Endothelial cell of umbilical vein (primary cell): ENCODE data around the gene CPEB2. TPM values are rescaled to one million over a fixed set of nuclear protein-coding genes. Genes with fewer than 3 reads are reported as not detected.
A peak's percentile ranks its signal among the peaks of the same experiment; 100 is the strongest.

Experiments
- BruUV-seq: library from RNA; stranded (reverse); fragments of 400-500 nt; replicated peaks from 2 replicates; lab custom pipeline; 2021; lab: Mats Ljungman, UMichigan
- CTCF ChIA-PET: fragments of 300-600, 350-600 bp; sonication (Branson Sonifier 250); formaldehyde crosslinking; loops from one replicate; lab custom pipeline; 2021; ENCODE audit warnings: antibody characterized with exemption, inconsistent platforms; lab: Charles Lee
- POLR2A ChIA-PET: fragments of 300-600, 350-600 bp; sonication (Branson Sonifier 250); formaldehyde crosslinking; loops from one replicate; lab custom pipeline; 2021; ENCODE audit warnings: antibody characterized with exemption, inconsistent platforms; lab: Charles Lee
- DNase-seq: peaks from one replicate; pipeline ENCODE4 v3.0.0-alpha.2; 2011; ENCODE audit warnings: low read depth, low spot score
- FAIRE-seq: peaks from 2 replicates; lab custom pipeline; 2011; peaks lifted over from hg19 to GRCh38; lab: Jason Lieb, UNC
- H2AFZ ChIP-seq: 2 replicates; pipeline ENCODE4 v1.6.0; 2012; ENCODE audit warnings: low read depth, low read length, control low read depth, inconsistent platforms
- H3K27ac ChIP-seq: 2 replicates; pipeline ENCODE4 v1.5.1; 2011; ENCODE audit warnings: low read depth, mild to moderate bottlenecking, control low read depth, low read length, moderate library complexity; ENCODE audit not compliant: insufficient read depth
- H3K27me3 ChIP-seq, 2 experiments: 2 replicates each; pipeline versions ENCODE4 v1.6.0 to v1.6.1; 2011; ENCODE audit warnings: low read length in 2 of 2, mixed read lengths in 1 of 2; ENCODE audit not compliant: control insufficient read depth in 2 of 2, insufficient read depth in 2 of 2
- H3K36me3 ChIP-seq, 2 experiments: 2 replicates in 1 of 2; 3 replicates in 1 of 2; pipeline ENCODE4 v1.5.1; 2011; ENCODE audit warnings: low read length in 2 of 2, mild to moderate bottlenecking in 1 of 2, moderate library complexity in 1 of 2; ENCODE audit not compliant: control insufficient read depth in 2 of 2, insufficient read depth in 2 of 2; ENCODE audit errors: extremely low read depth in 1 of 2
- H3K4me1 ChIP-seq: 3 replicates; pipeline ENCODE4 v1.5.1; 2011; ENCODE audit warnings: mild to moderate bottlenecking, low read length; ENCODE audit not compliant: control insufficient read depth, insufficient read depth; ENCODE audit errors: extremely low read depth
- H3K4me2 ChIP-seq: 2 replicates; pipeline ENCODE4 v1.6.1; 2011; ENCODE audit warnings: low read length, control low read depth, mixed read lengths; ENCODE audit not compliant: insufficient read depth
- H3K4me3 ChIP-seq, 3 experiments: fragments of 200-600 bp in 1 of 3; sonication (generic), shearing (Covaris generic) in 1 of 3; replicated peaks in 1 of 3; 2 replicates each; pipeline ENCODE4 v1.5.1; 2011 to 2016; ENCODE audit warnings: control low read depth in 3 of 3, low read length in 3 of 3, mild to moderate bottlenecking in 2 of 3, inconsistent platforms in 1 of 3, low read depth in 1 of 3, moderate library complexity in 1 of 3; ENCODE audit not compliant: insufficient read depth in 1 of 3
- H3K79me2 ChIP-seq: 2 replicates; pipeline ENCODE4 v1.6.0; 2012; ENCODE audit warnings: low read length, inconsistent platforms; ENCODE audit not compliant: control insufficient read depth, insufficient read depth
- H3K9ac ChIP-seq: replicated peaks from 2 replicates; pipeline ENCODE3; 2011; ENCODE audit warnings: low read length, control low read depth; ENCODE audit not compliant: insufficient read depth; ENCODE audit errors: extremely low read depth
- H3K9me1 ChIP-seq: replicated peaks from 3 replicates; pipeline ENCODE4 v1.6.0; 2011; ENCODE audit warnings: mild to moderate bottlenecking, low read length; ENCODE audit not compliant: control insufficient read depth, insufficient read depth; ENCODE audit errors: extremely low read depth
- H3K9me3 ChIP-seq: replicated peaks from 2 replicates; pipeline ENCODE4 v1.5.1; 2012; ENCODE audit warnings: low read length, inconsistent platforms; ENCODE audit not compliant: control insufficient read depth, insufficient read depth
- H4K20me1 ChIP-seq: replicated peaks from 2 replicates; pipeline ENCODE3; 2011; ENCODE audit warnings: mild to moderate bottlenecking, low read length; ENCODE audit not compliant: control insufficient read depth, insufficient read depth; ENCODE audit errors: extremely low read depth
- EZH2 ChIP-seq: IDR thresholded peaks from 2 replicates; pipeline ENCODE4 v1.6.1; 2012; ENCODE audit warnings: borderline replicate concordance, low read depth, mild to moderate bottlenecking, moderate library complexity, low read length, inconsistent platforms; ENCODE audit not compliant: severe bottlenecking
- FOS ChIP-seq: IDR thresholded peaks from 2 replicates; pipeline ENCODE4 v1.6.1; 2011; ENCODE audit warnings: mild to moderate bottlenecking, low read length, moderate library complexity, borderline replicate concordance; ENCODE audit not compliant: insufficient read depth
- GATA2 ChIP-seq: IDR thresholded peaks from 2 replicates; pipeline ENCODE4 v1.7.0; 2011; ENCODE audit warnings: low read depth, mild to moderate bottlenecking, moderate library complexity, mixed read lengths, low read length; ENCODE audit not compliant: insufficient read length, insufficient read depth
- JUN ChIP-seq: IDR thresholded peaks from 2 replicates; pipeline ENCODE4 v1.6.1; 2011; ENCODE audit warnings: borderline replicate concordance, low read depth; ENCODE audit not compliant: insufficient read length, insufficient read depth
- MAX ChIP-seq: IDR thresholded peaks from 2 replicates; pipeline ENCODE4 v1.6.1; 2011; ENCODE audit not compliant: insufficient read depth, insufficient read length
- MYC ChIP-seq: IDR thresholded peaks from one replicate; pipeline ENCODE4 v1.6.1; 2011; ENCODE audit warnings: mild to moderate bottlenecking, low read depth, low read length
- POLR2A ChIP-seq: IDR thresholded peaks from 2 replicates; pipeline ENCODE4 v1.6.1; 2012; ENCODE audit warnings: low read depth, mild to moderate bottlenecking, control low read depth, low read length
- POLR2AphosphoS5 ChIP-seq: IDR thresholded peaks from 2 replicates; pipeline ENCODE4 v1.6.1; 2012; ENCODE audit warnings: low read depth, mild to moderate bottlenecking, control low read depth, low read length, moderate library complexity; ENCODE audit not compliant: insufficient read depth
- dilution Hi-C: fragments of 300-500 bp; cut with MboI; formaldehyde crosslinking; loops from one replicate; pipeline ENCODE4 v1.15.0; 2019; ENCODE audit warnings: low sequenced_read_pairs; ENCODE audit not compliant: extremely low pct_ligation_motif_present
- intact Hi-C: fragments of 100-400 bp; cut with micrococcal nuclease; formaldehyde crosslinking; loops from one replicate; pipeline ENCODE4 v1.10.0; 2022
- polyA plus RNA-seq, 4 experiments: library from polyadenylated mRNA; depleted of rRNA in 3 of 4; stranded (reverse) in 3 of 4; unstranded in 1 of 4; fragments of >200 nt; gene quantifications; 2 replicates each; pipeline versions ENCODE4 v1.2.1 to v1.2.3, GENCODE V29; 2011 to 2012; ENCODE audit warnings: missing spikeins in 1 of 4
- total RNA-seq: library from RNA; stranded (reverse); gene quantifications from 2 replicates; pipeline ENCODE4 v1.2.3, GENCODE V29; 2021
- TF ChIP-seq, protein P1 (sequence below), 2 donors: IDR thresholded peaks; 1 replicate in 1 of 2; 2 replicates in 1 of 2; pipeline ENCODE4 v1.5.1; 2011; ENCODE audit warnings: low read length in 2 of 2, mild to moderate bottlenecking in 2 of 2, moderate library complexity in 2 of 2, control low read depth in 1 of 2, inconsistent platforms in 1 of 2, low read depth in 1 of 2; ENCODE audit not compliant: insufficient read depth in 1 of 2; ENCODE audit errors: extremely low read depth in 1 of 2

Gene CPEB2
- total and polyA plus RNA-seq, 2 donors (not counting 3 experiments of a cell fraction or from before 2014, with no cell fraction given): 2.8 to 11.7 TPM

DNA sequence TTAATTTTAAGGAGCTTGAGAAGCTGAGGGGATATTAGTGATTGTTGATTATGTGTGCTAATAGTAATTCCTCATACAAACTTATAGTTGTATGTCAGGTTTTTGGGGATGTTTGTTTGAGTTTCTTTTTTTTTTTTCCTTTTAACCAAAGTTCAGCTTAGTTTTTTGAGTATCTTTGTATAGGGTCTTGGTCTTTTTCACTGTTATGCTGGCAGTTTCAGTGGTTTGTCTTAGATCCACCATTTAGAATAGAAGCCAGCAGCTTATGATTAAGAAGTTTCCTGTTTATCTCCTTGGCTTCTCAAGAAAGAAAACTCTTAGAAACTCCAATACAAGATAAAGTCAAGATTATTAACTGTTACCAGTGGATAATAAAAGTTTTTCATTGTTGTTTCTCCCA is 16.1 kb downstream of the CPEB2 start:
- TF ChIP-seq EZH2: no peak
- no peak for TF ChIP-seq JUN
- TF ChIP-seq, protein P1, sequence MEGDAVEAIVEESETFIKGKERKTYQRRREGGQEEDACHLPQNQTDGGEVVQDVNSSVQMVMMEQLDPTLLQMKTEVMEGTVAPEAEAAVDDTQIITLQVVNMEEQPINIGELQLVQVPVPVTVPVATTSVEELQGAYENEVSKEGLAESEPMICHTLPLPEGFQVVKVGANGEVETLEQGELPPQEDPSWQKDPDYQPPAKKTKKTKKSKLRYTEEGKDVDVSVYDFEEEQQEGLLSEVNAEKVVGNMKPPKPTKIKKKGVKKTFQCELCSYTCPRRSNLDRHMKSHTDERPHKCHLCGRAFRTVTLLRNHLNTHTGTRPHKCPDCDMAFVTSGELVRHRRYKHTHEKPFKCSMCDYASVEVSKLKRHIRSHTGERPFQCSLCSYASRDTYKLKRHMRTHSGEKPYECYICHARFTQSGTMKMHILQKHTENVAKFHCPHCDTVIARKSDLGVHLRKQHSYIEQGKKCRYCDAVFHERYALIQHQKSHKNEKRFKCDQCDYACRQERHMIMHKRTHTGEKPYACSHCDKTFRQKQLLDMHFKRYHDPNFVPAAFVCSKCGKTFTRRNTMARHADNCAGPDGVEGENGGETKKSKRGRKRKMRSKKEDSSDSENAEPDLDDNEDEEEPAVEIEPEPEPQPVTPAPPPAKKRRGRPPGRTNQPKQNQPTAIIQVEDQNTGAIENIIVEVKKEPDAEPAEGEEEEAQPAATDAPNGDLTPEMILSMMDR (IDR thresholded peaks at IDR 0.05; ENCODE audit: extremely low read depth in 1 of 2, insufficient read depth in 1 of 2, low read depth in 1 of 2, low read length in 2 of 2): no peak
- no peak for TF ChIP-seq MYC
- no peak for TF ChIP-seq POLR2AphosphoS5
- TF ChIP-seq MAX: no peak
- TF ChIP-seq FOS: no peak
- TF ChIP-seq GATA2: no peak
- no peak for TF ChIP-seq POLR2A
- Histone ChIP-seq H3K27ac (no peak overlapping the region), H3K4me1 (peaks cover 3% of the 10 kb centered on the region), H3K36me3 (peaks cover 0 to 2% of the 10 kb centered on the region in 2 experiments), H4K20me1 (no peaks in the 10 kb centered on the region), H3K9me3 (no peaks in the 10 kb centered on the region), H3K9ac (no peak overlapping the region), H3K4me2 (no peak overlapping the region), H3K79me2 (peaks cover 10% of the 10 kb centered on the region), H3K9me1 (no peaks in the 10 kb centered on the region), H3K4me3 (no peak overlapping the region), H2AFZ (no peak overlapping the region), H3K27me3 (no peaks in the 10 kb centered on the region)
- DNase-seq (peak; percentile 32), FAIRE-seq (no peak)
- dilution Hi-C loops: no loop called here
- CTCF ChIA-PET: interaction anchor here (0.8 to 1.2 kb wide), 4 partner anchors 9 to 17 kb away, joined by 4 to 5 read pairs (median 5); no protein-coding TSS in a partner anchor
- no TSS peak for BruUV-seq
- POLR2A ChIA-PET: no interaction called here
- intact Hi-C loops: no loop called here
